Esophagus squamous epithelium (tissue), 5 donors: ENCODE data around the gene UBE2G2. TPM values are rescaled to one million over a fixed set of nuclear protein-coding genes. Genes with fewer than 3 reads are reported as not detected.

ENCODE experiments used
- DNase-seq: peaks from one replicate; lab custom pipeline; 2025; lab: John Stamatoyannopoulos, UW
- H3K27ac ChIP-seq, 4 donors: fragments of 200-600 bp; sonication (generic); one replicate each; pipeline ENCODE4 v1.5.1; 2016 to 2019; ENCODE audit warnings: mild to moderate bottlenecking in 1 of 4
- H3K27me3 ChIP-seq, 4 donors: fragments of 200-600 bp; sonication (generic); 1 replicate in 3 of 4; 2 replicates in 1 of 4; pipeline versions ENCODE4 v1.5.1 to v1.6.0; 2017 to 2021; ENCODE audit warnings: antibody characterized with exemption in 1 of 4
- H3K36me3 ChIP-seq, 3 donors: fragments of 200-600 bp; sonication (generic); one replicate each; pipeline ENCODE4 v1.5.1; 2016 to 2019
- H3K4me1 ChIP-seq, 3 donors: fragments of 200-600 bp; sonication (generic); one replicate each; pipeline ENCODE4 v1.5.1; 2017 to 2019
- H3K4me3 ChIP-seq, 4 donors: fragments of 200-600 bp; sonication (generic); 1 replicate in 3 of 4; 2 replicates in 1 of 4; pipeline ENCODE4 v1.5.1; 2016 to 2019; ENCODE audit warnings: mild to moderate bottlenecking in 2 of 4, moderate library complexity in 1 of 4
- H3K9me3 ChIP-seq, 3 donors: fragments of 200-600 bp; sonication (generic); one replicate each; pipeline ENCODE4 v1.5.1; 2016 to 2019
- CTCF ChIP-seq, 6 experiments: fragments of 450-650 bp in 4 of 6; fragments of 200-600 bp in 2 of 6; sonication (generic) in 2 of 6; IDR thresholded peaks; one replicate each; pipeline ENCODE4 v1.5.1; 2016 to 2019; ENCODE audit warnings: antibody characterized with exemption in 6 of 6, mild to moderate bottlenecking in 4 of 6, moderate library complexity in 4 of 6
- POLR2A ChIP-seq, 4 donors: fragments of 450-650 bp; IDR thresholded peaks; one replicate each; pipeline ENCODE4 v1.6.1; 2017; ENCODE audit warnings: antibody characterized with exemption in 4 of 4, mild to moderate bottlenecking in 4 of 4, moderate library complexity in 3 of 4
- WGBS, 2 donors: methylation state at CpG; one replicate each; pipeline ENCODE4 v1.1.5; 2018; 5-methylcytosine and 5-hydroxymethylcytosine counted together
- intact Hi-C: fragments of 100-400 bp; cut with DNase I; formaldehyde crosslinking; loops from one replicate; pipeline ENCODE4 v1.15.0; 2022
- total RNA-seq, 4 donors: library from RNA; depleted of rRNA; stranded (reverse); fragments of >200 nt; gene quantifications; one replicate each; pipeline ENCODE4 v1.1.0, GENCODE V29; 2016
- donor health status: DM: yes; HTN: yes; CAD: no.

The UBE2G2 gene
- 10 to 100 TPM; 27.9 to 70.0 (median 51.1) TPM for total RNA-seq

GRCh38 chr21:44801468-44802395, at the start of gene UBE2G2:
Gene UBE2G2 (minus strand): TSS chr21:44801820. CDS start chr21:44801748, 72 bp downstream.
- Histone ChIP-seq H3K27me3 (no peaks in the 10 kb centered on the region), H3K4me1 (peaks cover 5 to 42% (median 29%) of the 10 kb centered on the region in 3 donors), H3K9me3 (no peaks in the 10 kb centered on the region), H3K27ac (peak within 1 kb of the TSS; percentile 74 to 86 (median 80)), H3K36me3 (peaks cover 9 to 54% (median 9%) of the 10 kb centered on the region in 3 donors), H3K4me3 (peak within 1 kb of the TSS; percentile 68 to 93 (median 80))
- 0% methylated on average over 13 to 42 of the region's 97 CpGs for WGBS, 2 donors
- DNase-seq, result no peak
- peak in 3 of 4 donors; percentile 19 to 74 (median 62) for TF ChIP-seq POLR2A (IDR thresholded peaks at IDR 0.05)
- peak in 1 of 6 experiments; percentile 45 for TF ChIP-seq CTCF (IDR thresholded peaks at IDR 0.05)
- intact Hi-C loops, result loop anchor here (5.0 kb wide), 1 partner anchor 71 kb away; the partner anchor contains the start of gene PTTG1IP

- Histone ChIP-seq H3K36me3 (peaks cover 37 to 77% (median 39%) of the 10 kb centered on the region in 3 donors), H3K4me1 (peaks cover 6 to 13% (median 9%) of the 10 kb centered on the region in 3 donors), H3K27ac (no peak overlapping the region), H3K27me3 (peaks cover 0 to under 1% (median 0%) of the 10 kb centered on the region in 4 donors), H3K4me3 (no peak overlapping the region), H3K9me3 (no peaks in the 10 kb centered on the region)
- TF ChIP-seq CTCF (IDR thresholded peaks at IDR 0.05) (no peak), POLR2A (IDR thresholded peaks at IDR 0.05) (no peak)
- WGBS, 2 donors, result 82 to 87% methylated on average over 19 of the region's 26 CpGs
- DNase-seq, result no peak
- intact Hi-C loops, result no loop called here
These were observed 49.5 kb upstream of the UBE2G2 start for GRCh38 chr21:44850905-44851657.

- intact Hi-C loops, result no loop called here
- Histone ChIP-seq H3K27me3 (peaks cover 0 to 8% (median 0%) of the 10 kb centered on the region in 4 donors), H3K27ac (no peak overlapping the region), H3K36me3 (peaks cover 36 to 69% (median 39%) of the 10 kb centered on the region in 3 donors), H3K4me1 (peaks cover 13 to 21% (median 17%) of the 10 kb centered on the region in 3 donors), H3K4me3 (no peak overlapping the region), H3K9me3 (no peaks in the 10 kb centered on the region)
- 82 to 93% methylated on average over 7 to 12 of the region's 20 CpGs for WGBS, 2 donors
- TF ChIP-seq CTCF (IDR thresholded peaks at IDR 0.05) (no peak), POLR2A (IDR thresholded peaks at IDR 0.05) (no peak)
- no peak for DNase-seq
These were observed 48.7 kb upstream of the UBE2G2 start for GRCh38 chr21:44850208-44850800.

GRCh38 chr21:44849616-44850130, 48.1 kb upstream of the UBE2G2 start:
- no peak overlapping the region for H3K4me3 ChIP-seq
- peaks cover 13 to 23% (median 17%) of the 10 kb centered on the region in 3 donors for H3K4me1 ChIP-seq
- H3K27me3 ChIP-seq, result peaks cover 0 to 13% (median 0%) of the 10 kb centered on the region in 4 donors
- H3K27ac ChIP-seq, result no peak overlapping the region
- peaks cover 30 to 63% (median 34%) of the 10 kb centered on the region in 3 donors for H3K36me3 ChIP-seq
- intact Hi-C loops, result no loop called here
- TF ChIP-seq POLR2A (IDR thresholded peaks at IDR 0.05) (no peak), CTCF (IDR thresholded peaks at IDR 0.05) (no peak)
- DNase-seq, result no peak
- no peaks in the 10 kb centered on the region for H3K9me3 ChIP-seq
- 83 to 91% methylated on average over 12 of the region's 12 CpGs for WGBS, 2 donors
